AG04450 (cell line): ENCODE measurements around the gene PSAT1. TPM values are rescaled to one million over a fixed set of nuclear protein-coding genes. Genes with fewer than 3 reads are reported as not detected.

Source experiments
- CTCF ChIA-PET: fragments of 300-600, 350-600 bp; formaldehyde crosslinking; extraction: SDS; loops from one replicate; lab custom pipeline; 2022; ENCODE audit warnings: antibody characterized with exemption, inconsistent platforms; lab: Charles Lee
- POLR2A ChIA-PET: fragments of 350-600 bp; formaldehyde crosslinking; extraction: SDS; loops from one replicate; lab custom pipeline; 2021; ENCODE audit warnings: antibody characterized with exemption, inconsistent platforms; lab: Yijun Ruan, JAX
- DNase-seq: peaks from one replicate; pipeline ENCODE4 v3.0.0-alpha.2; 2011; ENCODE audit warnings: low read depth, low spot score
- H3K27ac ChIP-seq: one replicate; pipeline ENCODE4 v1.5.1; 2012; ENCODE audit warnings: low read depth, low read length, control low read depth
- H3K27me3 ChIP-seq: one replicate; pipeline ENCODE4 v1.6.0; 2012; ENCODE audit warnings: low read length; ENCODE audit not compliant: control insufficient read depth, insufficient read depth
- H3K4me3 ChIP-seq: 2 replicates; pipeline ENCODE4 v1.5.1; 2011; ENCODE audit warnings: mild to moderate bottlenecking, low read depth, low read length, control low read depth
- H3K9me3 ChIP-seq: 2 replicates; pipeline ENCODE4 v1.5.1; 2012; ENCODE audit warnings: low read length; ENCODE audit not compliant: control insufficient read depth, insufficient read depth
- polyA plus RNA-seq: library from polyadenylated mRNA; depleted of rRNA; stranded (reverse); fragments of >200 nt; gene quantifications from 2 replicates; pipeline ENCODE4 v1.2.3, GENCODE V29; 2011
- TF ChIP-seq, protein P1 (sequence below): IDR thresholded peaks from 2 replicates; pipeline ENCODE4 v1.5.1; 2011; ENCODE audit warnings: low read depth, low read length, control low read depth, inconsistent platforms

Gene PSAT1
- polyA plus RNA-seq, 1 experiment, result 271 TPM

DNA sequence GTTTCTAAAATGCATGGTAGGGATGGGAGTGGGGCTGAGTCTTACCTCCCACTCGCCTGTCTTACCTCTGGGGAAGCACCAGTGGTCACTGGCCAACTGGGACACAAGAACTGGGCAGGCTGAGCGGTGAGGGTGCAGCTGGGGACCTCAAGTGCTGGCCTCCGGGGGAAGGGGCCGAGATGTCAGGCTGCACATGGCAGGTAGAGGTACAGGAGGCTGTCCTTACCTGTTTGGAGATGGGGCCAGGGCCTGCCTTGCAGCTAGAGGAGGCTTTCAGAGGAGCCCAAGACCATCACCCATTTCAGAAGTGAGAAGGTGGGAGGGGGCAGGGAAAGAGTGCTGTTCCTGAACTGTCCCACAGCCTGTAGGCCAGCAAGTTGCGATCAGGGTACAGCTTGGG lies 14.2 kb downstream of the PSAT1 start:
- CTCF ChIA-PET, result no interaction called here
- H3K27ac ChIP-seq, result no peak overlapping the region
- POLR2A ChIA-PET, result interaction anchor here (1.0 kb wide), 1 partner anchor 14 kb away, joined by 3 read pairs; the partner anchor contains the start of gene PSAT1
- no peak for DNase-seq
- H3K4me3 ChIP-seq, result no peak overlapping the region
- H3K27me3 ChIP-seq, result no peaks in the 10 kb centered on the region
- TF ChIP-seq, protein P1, sequence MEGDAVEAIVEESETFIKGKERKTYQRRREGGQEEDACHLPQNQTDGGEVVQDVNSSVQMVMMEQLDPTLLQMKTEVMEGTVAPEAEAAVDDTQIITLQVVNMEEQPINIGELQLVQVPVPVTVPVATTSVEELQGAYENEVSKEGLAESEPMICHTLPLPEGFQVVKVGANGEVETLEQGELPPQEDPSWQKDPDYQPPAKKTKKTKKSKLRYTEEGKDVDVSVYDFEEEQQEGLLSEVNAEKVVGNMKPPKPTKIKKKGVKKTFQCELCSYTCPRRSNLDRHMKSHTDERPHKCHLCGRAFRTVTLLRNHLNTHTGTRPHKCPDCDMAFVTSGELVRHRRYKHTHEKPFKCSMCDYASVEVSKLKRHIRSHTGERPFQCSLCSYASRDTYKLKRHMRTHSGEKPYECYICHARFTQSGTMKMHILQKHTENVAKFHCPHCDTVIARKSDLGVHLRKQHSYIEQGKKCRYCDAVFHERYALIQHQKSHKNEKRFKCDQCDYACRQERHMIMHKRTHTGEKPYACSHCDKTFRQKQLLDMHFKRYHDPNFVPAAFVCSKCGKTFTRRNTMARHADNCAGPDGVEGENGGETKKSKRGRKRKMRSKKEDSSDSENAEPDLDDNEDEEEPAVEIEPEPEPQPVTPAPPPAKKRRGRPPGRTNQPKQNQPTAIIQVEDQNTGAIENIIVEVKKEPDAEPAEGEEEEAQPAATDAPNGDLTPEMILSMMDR, result no peak
- no peaks in the 10 kb centered on the region for H3K9me3 ChIP-seq

DNA sequence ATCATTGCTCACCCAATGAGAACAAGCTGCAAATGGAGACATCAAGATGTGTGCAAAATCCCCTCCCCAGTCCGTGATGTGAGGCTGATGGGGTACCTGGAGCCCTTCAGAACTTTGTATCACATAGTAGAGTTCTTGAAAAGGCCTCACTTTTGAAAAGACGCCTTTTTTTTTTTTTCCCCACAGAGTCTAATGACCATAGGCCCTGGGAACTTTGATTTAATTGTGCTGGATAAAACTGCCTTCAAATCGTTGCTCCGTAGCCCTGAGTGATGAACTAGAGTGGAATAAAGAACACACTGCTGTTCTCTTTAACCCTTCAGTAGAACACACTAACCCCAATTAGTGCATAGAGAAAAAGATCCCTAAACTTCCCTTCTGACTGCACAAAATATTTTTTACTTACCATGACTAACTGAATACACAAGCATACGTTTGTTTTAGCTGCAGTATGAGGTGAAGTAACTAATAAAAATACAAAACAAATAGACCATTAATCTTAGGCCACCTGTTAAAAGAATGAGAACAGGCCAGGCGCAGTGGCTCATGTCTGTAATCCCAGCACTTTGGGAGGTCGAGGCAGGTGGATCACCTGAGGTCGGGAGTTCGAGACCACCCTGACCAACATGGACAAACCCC lies 15.1 kb downstream of the PSAT1 start:
- no peaks in the 10 kb centered on the region for H3K27me3 ChIP-seq
- CTCF ChIA-PET, result interaction anchor here (0.9 kb wide), 1 partner anchor 15 kb away, joined by 3 read pairs; the partner anchor contains the start of gene PSAT1
- H3K4me3 ChIP-seq, result no peak overlapping the region
- H3K27ac ChIP-seq, result no peak overlapping the region
- TF ChIP-seq, protein P1, result no peak
- no peaks in the 10 kb centered on the region for H3K9me3 ChIP-seq
- POLR2A ChIA-PET, result interaction anchor here (1.2 kb wide), 1 partner anchor 15 kb away, joined by 3 read pairs; the partner anchor contains the start of gene PSAT1
- no peak for DNase-seq

DNA sequence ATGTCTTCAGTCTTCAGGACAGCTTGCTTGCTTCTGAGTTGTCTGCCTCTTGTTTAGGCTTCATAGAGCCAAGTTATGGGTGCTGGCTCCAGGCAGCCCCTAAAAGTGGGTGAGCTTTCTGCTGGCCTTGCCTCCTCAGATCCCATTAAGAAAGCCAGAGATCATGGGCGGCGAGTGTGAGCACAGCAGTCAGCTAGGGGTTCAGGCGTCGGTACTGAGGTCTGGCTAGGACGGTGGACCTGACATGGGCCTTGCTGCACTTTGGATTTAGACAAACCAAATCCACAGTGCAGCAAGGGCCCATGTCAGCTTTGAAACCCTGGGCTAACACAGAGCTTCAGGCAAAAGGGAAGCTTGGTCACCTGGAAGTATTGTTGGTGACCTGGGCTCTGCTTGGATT lies 17.6 kb downstream of the PSAT1 start:
- H3K27me3 ChIP-seq, result no peaks in the 10 kb centered on the region
- DNase-seq, result no peak
- no peaks in the 10 kb centered on the region for H3K9me3 ChIP-seq
- TF ChIP-seq, protein P1, result no peak
- H3K4me3 ChIP-seq, result no peak overlapping the region
- ChIA-PET POLR2A (interaction anchor here (0.6 to 1.0 kb wide), 2 partner anchors 33 to 89 kb away, joined by 3 read pairs; no protein-coding TSS in a partner anchor), CTCF (no interaction called here)
- H3K27ac ChIP-seq, result no peak overlapping the region

DNA sequence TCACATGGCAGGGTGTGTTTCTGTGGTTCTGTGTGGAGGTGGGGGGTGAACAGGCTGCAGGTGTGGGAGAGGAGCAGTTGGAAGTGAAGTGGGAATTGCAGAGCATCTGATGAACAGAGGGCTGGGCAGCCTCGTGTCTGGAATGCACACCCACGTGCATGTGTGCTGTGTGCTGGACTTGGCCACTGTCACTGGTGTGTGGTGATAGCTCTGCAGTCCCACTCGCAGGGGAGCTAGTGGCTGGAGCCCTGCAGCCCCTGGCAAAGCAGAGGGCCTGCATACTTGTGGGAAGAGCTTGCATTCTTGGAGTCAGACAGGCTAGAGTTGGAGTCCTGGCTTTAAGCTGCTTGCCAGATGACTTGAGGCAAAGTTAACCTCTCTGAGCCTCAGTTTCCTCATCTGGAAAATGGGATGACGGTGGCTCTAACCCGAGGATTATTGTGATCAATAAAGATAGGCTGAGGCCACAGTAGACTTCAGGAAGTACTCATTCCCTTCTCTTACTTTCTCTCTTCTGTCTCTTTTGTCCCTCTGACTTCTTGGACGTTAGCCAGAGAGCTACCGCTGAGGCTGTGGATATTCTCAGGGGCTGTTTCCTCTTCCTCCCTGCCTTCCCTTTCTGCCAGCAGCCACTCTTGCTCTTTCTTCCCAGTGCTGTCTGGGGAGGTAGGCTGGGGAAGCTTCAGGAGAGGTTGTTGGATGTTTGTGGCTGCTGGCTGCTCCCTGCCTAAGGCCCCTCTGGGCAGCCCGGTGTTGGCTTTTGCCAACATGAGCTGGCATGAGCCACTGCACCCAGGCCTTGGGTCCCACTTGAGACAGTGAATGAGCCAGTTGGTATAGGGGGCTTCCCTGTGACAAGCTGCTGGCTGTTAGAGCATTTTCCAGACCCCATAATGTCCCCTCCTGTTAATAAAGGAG lies 18.3 kb downstream of the PSAT1 start:
- Histone ChIP-seq H3K27me3 (no peaks in the 10 kb centered on the region), H3K9me3 (no peaks in the 10 kb centered on the region), H3K4me3 (no peak overlapping the region), H3K27ac (no peak overlapping the region)
- POLR2A ChIA-PET, result interaction anchor here (0.6 to 1.0 kb wide), 2 partner anchors 34 to 90 kb away, joined by 3 read pairs; no protein-coding TSS in a partner anchor
- TF ChIP-seq, protein P1, result no peak
- no peak for DNase-seq
- CTCF ChIA-PET, result interaction anchor here (1.1 kb wide), 1 partner anchor 54 kb away, joined by 3 read pairs; no protein-coding TSS in a partner anchor
